Measurements from ENCODE around the gene TMEM89. TPM values are rescaled to one million over a fixed set of nuclear protein-coding genes. Genes with fewer than 3 reads are reported as not detected.
A peak's percentile ranks its signal among the peaks of the same experiment; 100 is the strongest.

Gene TMEM89
- total and polyA plus RNA-seq, 2 of the 13 experiments (the other 11 are each of a cell fraction or from before 2014, with no cell fraction given), result 0.31 to 0.59 TPM

GRCh38 chr3:48595075-48595525, 26.5 kb downstream of the TMEM89 start, which contains the start of gene COL7A1:
COL7A1 (minus strand) TSS chr3:48595329; CDS start chr3:48595159, 170 bp downstream.
- Histone ChIP-seq H3K79me2 (ENCODE audit: insufficient read depth, low read length) (no peaks in the 10 kb centered on the region), H3K4me1 (ENCODE audit: insufficient read depth, low read length) (peaks cover 39% of the 10 kb centered on the region), H3K9ac (ENCODE audit: insufficient read depth, low read depth, low read length) (peak within 1 kb of the TSS; percentile 43; the same call in 1 of the 2 replicates), H3K36me3 (replicated peaks in 1 of 2; ENCODE audit: control insufficient read depth in 1 of 2, insufficient read depth in 2 of 2, low read length in 2 of 2) (peaks cover 10 to 24% of the 10 kb centered on the region in 2 experiments; a peak in 4 of 5 replicates), H3K4me2 (ENCODE audit: low read depth, low read length) (peak within 1 kb of the TSS; percentile 75), H3K27me3 (ENCODE audit: control insufficient read depth in 1 of 2, insufficient read depth in 2 of 2, low read length in 2 of 2) (no peaks in the 10 kb centered on the region), H4K20me1 (ENCODE audit: insufficient read depth, low read length) (0 out of 2 replicates have a peak, but pooled peaks cover 8% of the 10 kb centered on the region), H3K4me3 (replicated peaks in 1 of 3; ENCODE audit: insufficient read depth in 1 of 3, low read depth in 2 of 3, low read length in 3 of 3) (peak within 1 kb of the TSS; percentile 15 to 57 (median 40); a peak in 4 of 6 replicates), H3K9me3 (ENCODE audit: low read length) (no peaks in the 10 kb centered on the region), H2AFZ (ENCODE audit: low read length) (no peak within 1 kb of the TSS), H3K27ac (ENCODE audit: extremely low read length, insufficient read depth, low read length) (no peak within 1 kb of the TSS)
- in situ Hi-C loops (cut with HindIII; ENCODE audit: extremely low pct_ligation_motif_present, low pct_unique_long_range_greater_than_20kb), result no loop called here
- intact Hi-C loops (cut with micrococcal nuclease; ENCODE audit: unreplicated experiment), result no loop called here
- no TSS peak for BruUV-seq (replicated peaks)
- ATAC-seq (peak; percentile 9), DNase-seq (ENCODE audit: low spot score) (no peak), FAIRE-seq (no peak)
- ChIA-PET CTCF (ENCODE audit: low intra/inter-chr PET ratio, low total read pairs) (no interaction called here), POLR2A (interaction anchor here (1.0 to 1.3 kb wide), 2 partner anchors 29 to 40 kb away, joined by 3 to 4 read pairs; partner anchors contain the start of gene SLC26A6)
- 45% methylated on average over 29 of the region's 35 CpGs for WGBS (ENCODE audit: low lambda C conversion rate)
- peak; percentile 50 for TF ChIP-seq HNRNPK (IDR thresholded peaks at IDR 0.05; ENCODE audit: low read depth, low read length, poor library complexity, severe bottlenecking)
- no peak for TF ChIP-seq LBX2 (CRISPR knock-in tag; IDR thresholded peaks at IDR 0.05; ENCODE audit: borderline replicate concordance)
- peak; percentile 18; the same call in 1 of the 2 replicates for TF ChIP-seq KDM2A (CRISPR knock-in tag; IDR thresholded peaks at IDR 0.05; ENCODE audit: borderline replicate concordance, low read depth)

GRCh38 chr3:48594417-48595049, 27.0 kb downstream of the TMEM89 start:
- Histone ChIP-seq H3K79me2 (ENCODE audit: insufficient read depth, low read length) (no peaks in the 10 kb centered on the region), H4K20me1 (ENCODE audit: insufficient read depth, low read length) (0 out of 2 replicates have a peak, but pooled peaks cover 8% of the 10 kb centered on the region), H3K4me3 (replicated peaks in 1 of 3; ENCODE audit: insufficient read depth in 1 of 3, low read depth in 2 of 3, low read length in 3 of 3) (peak overlapping the region; percentile 15 to 57 (median 40); a peak in 4 of 6 replicates), H3K9ac (ENCODE audit: insufficient read depth, low read depth, low read length) (peak overlapping the region; percentile 43; the same call in 1 of the 2 replicates), H3K4me1 (ENCODE audit: insufficient read depth, low read length) (peaks cover 45% of the 10 kb centered on the region), H3K9me3 (ENCODE audit: low read length) (no peaks in the 10 kb centered on the region), H3K27me3 (ENCODE audit: control insufficient read depth in 1 of 2, insufficient read depth in 2 of 2, low read length in 2 of 2) (no peaks in the 10 kb centered on the region), H3K27ac (ENCODE audit: extremely low read length, insufficient read depth, low read length) (no peak overlapping the region), H3K4me2 (ENCODE audit: low read depth, low read length) (peak overlapping the region; percentile 75), H3K36me3 (replicated peaks in 1 of 2; ENCODE audit: control insufficient read depth in 1 of 2, insufficient read depth in 2 of 2, low read length in 2 of 2) (peaks cover 6 to 19% of the 10 kb centered on the region in 2 experiments; a peak in 4 of 5 replicates), H2AFZ (ENCODE audit: low read length) (no peak overlapping the region)
- intact Hi-C loops (cut with micrococcal nuclease; ENCODE audit: unreplicated experiment), result no loop called here
- DNase-seq (ENCODE audit: low spot score), result no peak
- peak; percentile 22 for ATAC-seq
- in situ Hi-C loops (cut with HindIII; ENCODE audit: extremely low pct_ligation_motif_present, low pct_unique_long_range_greater_than_20kb), result no loop called here
- 57% methylated on average over 28 of the region's 39 CpGs for WGBS (ENCODE audit: low lambda C conversion rate)
- BruUV-seq (replicated peaks), result no TSS peak
- ChIA-PET POLR2A (interaction anchor here (1.0 kb wide), 1 partner anchor 29 kb away, joined by 3 read pairs; no protein-coding TSS in a partner anchor), CTCF (ENCODE audit: low intra/inter-chr PET ratio, low total read pairs) (no interaction called here)
- FAIRE-seq, result no peak
- TF ChIP-seq ZNF232 (CRISPR knock-in tag; IDR thresholded peaks at IDR 0.05; ENCODE audit: borderline replicate concordance), result no peak
- TF ChIP-seq HDAC1 (CRISPR knock-in tag; IDR thresholded peaks at IDR 0.05), result 0 out of 2 replicates have a peak, but pooled peaks have one; percentile 19
- 0 out of 2 replicates have a peak, but pooled peaks have one; percentile 20 for TF ChIP-seq MTA1 (CRISPR knock-in tag; IDR thresholded peaks at IDR 0.05; ENCODE audit: borderline replicate concordance)
- no peak for TF ChIP-seq ZNF430 (CRISPR knock-in tag; IDR thresholded peaks at IDR 0.05)
- no peak for TF ChIP-seq ZHX1 (CRISPR knock-in tag; IDR thresholded peaks at IDR 0.05; ENCODE audit: low read depth)
- no peak for TF ChIP-seq ZNF329 (CRISPR knock-in tag; IDR thresholded peaks at IDR 0.05; ENCODE audit: low read depth)
- peak; percentile 76 for TF ChIP-seq ZFX (CRISPR knock-in tag; IDR thresholded peaks at IDR 0.05; ENCODE audit: low read depth)
